Parathyroid adenoma (tissue), 2 donors: ENCODE data around the gene ANKRD1.

Source experiments
- H2AFZ ChIP-seq: fragments of 300-600 bp; sonication (generic); one replicate; pipeline ENCODE4 v1.7.0; 2017; ENCODE audit warnings: antibody characterized with exemption, mild to moderate bottlenecking
- H3K27ac ChIP-seq: fragments of 300-600 bp; sonication (generic); one replicate; pipeline ENCODE4 v1.7.0; 2017
- H3K27me3 ChIP-seq: fragments of 300-600 bp; sonication (generic); one replicate; pipeline ENCODE4 v1.7.0; 2017; ENCODE audit warnings: low read length; ENCODE audit not compliant: control insufficient read depth, insufficient read depth
- H3K36me3 ChIP-seq: fragments of 300-600 bp; sonication (generic); one replicate; pipeline ENCODE4 v1.7.0; 2017; ENCODE audit warnings: low read length; ENCODE audit not compliant: control insufficient read depth, insufficient read depth
- H3K4me1 ChIP-seq: fragments of 300-600 bp; sonication (generic); one replicate; pipeline ENCODE4 v1.7.0; 2017; ENCODE audit warnings: control low read depth
- H3K4me2 ChIP-seq: fragments of 300-600 bp; sonication (generic); one replicate; pipeline ENCODE4 v1.7.0; 2017; ENCODE audit warnings: low read length
- H3K4me3 ChIP-seq: fragments of 300-600 bp; sonication (generic); one replicate; pipeline ENCODE4 v1.7.0; 2017; ENCODE audit warnings: low read depth, low read length
- H3K79me2 ChIP-seq: fragments of 300-600 bp; sonication (generic); one replicate; pipeline ENCODE4 v1.7.0; 2017; ENCODE audit warnings: control low read depth
- H3K9ac ChIP-seq: fragments of 300-600 bp; sonication (generic); one replicate; pipeline ENCODE4 v1.7.0; 2017; ENCODE audit warnings: mild to moderate bottlenecking
- H3K9me3 ChIP-seq: fragments of 300-600 bp; sonication (generic); one replicate; pipeline ENCODE4 v1.7.0; 2017; ENCODE audit warnings: low read length; ENCODE audit not compliant: control insufficient read depth
- TF ChIP-seq, protein P1 (sequence below): fragments of 300-600 bp; sonication (generic); IDR thresholded peaks from one replicate; pipeline ENCODE4 v1.7.0; 2017; ENCODE audit warnings: antibody characterized with exemption, mild to moderate bottlenecking
- donor health status: primary hyperparathyroidism.

Gene ANKRD1

DNA sequence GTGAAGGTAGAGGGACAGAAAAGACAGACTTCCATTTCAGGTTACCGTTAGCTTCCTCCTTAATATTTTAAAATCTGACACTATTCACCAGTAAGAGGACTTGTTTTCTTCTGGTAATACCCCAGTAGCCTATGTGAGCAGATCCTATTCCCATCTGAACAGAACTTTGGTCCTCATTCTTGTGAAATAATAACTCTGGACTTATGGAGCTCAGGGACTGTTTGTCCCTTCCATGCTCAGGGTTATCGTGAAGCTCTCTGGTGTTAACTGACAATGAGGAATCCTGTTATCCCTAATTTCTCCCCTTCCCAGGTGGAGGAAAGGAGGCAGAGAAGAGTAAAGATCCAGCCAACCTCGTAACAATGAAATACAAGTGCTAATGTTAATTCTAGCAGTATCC lies 47.0 kb upstream of the ANKRD1 start:
- H3K4me1 ChIP-seq, result no peaks in the 10 kb centered on the region
- H3K27me3 ChIP-seq, result no peaks in the 10 kb centered on the region
- no peaks in the 10 kb centered on the region for H3K79me2 ChIP-seq
- no peak overlapping the region for H2AFZ ChIP-seq
- H3K27ac ChIP-seq, result no peak overlapping the region
- no peak overlapping the region for H3K4me2 ChIP-seq
- H3K9me3 ChIP-seq, result no peaks in the 10 kb centered on the region
- H3K9ac ChIP-seq, result no peak overlapping the region
- no peak overlapping the region for H3K4me3 ChIP-seq
- TF ChIP-seq, protein P1, sequence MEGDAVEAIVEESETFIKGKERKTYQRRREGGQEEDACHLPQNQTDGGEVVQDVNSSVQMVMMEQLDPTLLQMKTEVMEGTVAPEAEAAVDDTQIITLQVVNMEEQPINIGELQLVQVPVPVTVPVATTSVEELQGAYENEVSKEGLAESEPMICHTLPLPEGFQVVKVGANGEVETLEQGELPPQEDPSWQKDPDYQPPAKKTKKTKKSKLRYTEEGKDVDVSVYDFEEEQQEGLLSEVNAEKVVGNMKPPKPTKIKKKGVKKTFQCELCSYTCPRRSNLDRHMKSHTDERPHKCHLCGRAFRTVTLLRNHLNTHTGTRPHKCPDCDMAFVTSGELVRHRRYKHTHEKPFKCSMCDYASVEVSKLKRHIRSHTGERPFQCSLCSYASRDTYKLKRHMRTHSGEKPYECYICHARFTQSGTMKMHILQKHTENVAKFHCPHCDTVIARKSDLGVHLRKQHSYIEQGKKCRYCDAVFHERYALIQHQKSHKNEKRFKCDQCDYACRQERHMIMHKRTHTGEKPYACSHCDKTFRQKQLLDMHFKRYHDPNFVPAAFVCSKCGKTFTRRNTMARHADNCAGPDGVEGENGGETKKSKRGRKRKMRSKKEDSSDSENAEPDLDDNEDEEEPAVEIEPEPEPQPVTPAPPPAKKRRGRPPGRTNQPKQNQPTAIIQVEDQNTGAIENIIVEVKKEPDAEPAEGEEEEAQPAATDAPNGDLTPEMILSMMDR, result no peak
- H3K36me3 ChIP-seq, result no peaks in the 10 kb centered on the region

DNA sequence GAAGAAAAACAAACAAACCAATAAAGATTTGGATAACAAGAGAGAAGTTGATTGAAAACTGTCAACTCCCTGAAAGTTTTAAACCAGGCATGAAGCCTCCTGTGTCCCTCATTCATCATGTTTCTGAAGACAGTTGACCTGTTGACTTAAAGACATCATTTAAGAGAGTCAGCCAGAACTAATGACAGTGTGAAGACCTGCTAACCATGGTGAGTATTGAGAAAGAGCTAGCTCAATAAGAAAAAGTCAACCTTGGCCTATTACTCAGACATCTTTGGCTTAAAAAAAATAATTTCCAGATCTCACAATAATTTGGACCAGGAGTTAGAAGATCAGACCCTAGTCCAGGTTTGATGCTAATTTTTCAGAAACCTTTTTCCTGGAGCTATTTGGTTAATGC lies 45.3 kb upstream of the ANKRD1 start:
- Histone ChIP-seq H3K36me3 (no peaks in the 10 kb centered on the region), H2AFZ (no peak overlapping the region), H3K4me3 (no peak overlapping the region), H3K4me2 (no peak overlapping the region), H3K79me2 (no peaks in the 10 kb centered on the region), H3K4me1 (no peaks in the 10 kb centered on the region), H3K9ac (no peak overlapping the region), H3K9me3 (no peaks in the 10 kb centered on the region), H3K27ac (no peak overlapping the region), H3K27me3 (no peaks in the 10 kb centered on the region)
- TF ChIP-seq, protein P1, result no peak

DNA sequence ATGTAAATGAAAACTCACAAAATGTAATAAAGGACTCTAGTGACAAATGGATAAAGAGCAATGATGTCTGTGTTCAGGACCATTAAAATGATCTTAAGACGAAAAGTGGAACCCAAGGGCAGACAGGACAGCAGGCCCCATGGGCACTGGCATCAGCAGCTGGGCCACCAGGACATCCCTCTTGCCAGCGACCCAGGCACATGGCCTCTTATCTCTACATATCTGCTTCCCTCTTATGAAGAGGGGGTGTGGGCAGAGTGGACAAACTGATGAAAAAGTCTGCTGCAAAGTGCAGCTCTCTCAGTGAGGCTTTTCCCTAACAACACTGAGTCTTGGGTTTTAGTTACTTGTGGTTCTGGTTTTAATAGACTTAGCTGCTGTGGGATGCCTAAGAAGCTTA lies 44.8 kb upstream of the ANKRD1 start:
- no peak overlapping the region for H3K4me3 ChIP-seq
- H3K9me3 ChIP-seq, result no peaks in the 10 kb centered on the region
- no peak overlapping the region for H3K9ac ChIP-seq
- H3K27ac ChIP-seq, result no peak overlapping the region
- H3K4me1 ChIP-seq, result no peaks in the 10 kb centered on the region
- H3K27me3 ChIP-seq, result no peaks in the 10 kb centered on the region
- no peaks in the 10 kb centered on the region for H3K36me3 ChIP-seq
- no peak overlapping the region for H2AFZ ChIP-seq
- no peak overlapping the region for H3K4me2 ChIP-seq
- H3K79me2 ChIP-seq, result no peaks in the 10 kb centered on the region
- TF ChIP-seq, protein P1, result no peak

DNA sequence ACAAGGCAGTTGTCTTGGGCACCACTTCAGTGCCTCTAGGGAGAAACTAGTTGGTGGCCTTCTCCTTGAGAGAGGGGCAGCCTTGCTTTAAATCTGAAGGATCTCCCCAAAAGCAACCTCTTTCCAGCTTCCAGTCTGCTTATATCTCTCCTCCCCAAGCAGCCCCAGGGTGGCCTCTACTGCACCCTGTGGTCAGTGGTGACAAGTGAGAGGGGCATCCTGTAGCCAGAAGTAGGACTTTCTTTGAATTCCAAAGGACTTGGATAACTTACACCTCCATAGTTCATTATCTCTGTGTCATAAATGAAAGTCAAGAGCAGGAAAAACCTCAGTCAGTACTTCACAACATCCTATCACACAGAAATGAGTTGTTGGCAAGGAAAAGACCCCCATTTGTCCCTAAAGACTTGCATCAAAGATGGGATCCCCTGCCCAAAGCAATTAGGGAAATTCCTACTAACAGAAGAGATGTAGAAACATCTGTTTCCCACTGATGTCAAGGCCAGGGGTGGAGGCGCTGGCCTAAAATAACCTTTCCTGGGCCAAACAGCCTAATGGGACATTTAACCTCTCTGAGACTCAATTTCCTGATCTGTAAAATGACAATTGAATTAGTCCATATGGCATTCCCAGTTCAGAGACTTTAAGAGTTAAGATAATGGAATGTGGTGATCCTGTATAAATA lies 44.0 kb upstream of the ANKRD1 start:
- Histone ChIP-seq H2AFZ (no peak overlapping the region), H3K9me3 (no peaks in the 10 kb centered on the region), H3K4me2 (no peak overlapping the region), H3K27ac (no peak overlapping the region), H3K4me3 (no peak overlapping the region), H3K4me1 (no peaks in the 10 kb centered on the region), H3K79me2 (no peaks in the 10 kb centered on the region), H3K9ac (no peak overlapping the region), H3K27me3 (no peaks in the 10 kb centered on the region), H3K36me3 (no peaks in the 10 kb centered on the region)
- TF ChIP-seq, protein P1, result no peak

DNA sequence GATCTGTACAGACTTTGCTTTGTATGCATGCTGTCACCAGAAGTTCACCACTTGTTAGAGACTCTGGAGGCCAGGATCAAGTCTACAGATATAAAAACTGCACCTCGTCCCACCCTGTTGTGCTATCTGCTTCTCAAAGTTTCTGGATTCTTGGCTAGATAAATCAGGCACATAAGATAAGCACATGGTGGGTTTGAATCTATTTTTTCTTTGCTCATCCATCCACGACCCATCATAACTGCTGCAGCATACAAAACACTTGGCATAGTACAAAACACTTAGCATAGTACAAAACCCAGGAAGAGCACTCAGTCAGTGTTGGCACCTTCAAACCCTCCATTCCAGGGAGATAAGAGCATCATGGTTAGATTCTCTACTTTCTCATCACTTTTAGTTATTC lies 42.4 kb upstream of the ANKRD1 start:
- H3K27me3 ChIP-seq, result no peaks in the 10 kb centered on the region
- H3K4me1 ChIP-seq, result no peaks in the 10 kb centered on the region
- H3K79me2 ChIP-seq, result no peaks in the 10 kb centered on the region
- TF ChIP-seq, protein P1, result no peak
- no peak overlapping the region for H3K9ac ChIP-seq
- H3K9me3 ChIP-seq, result no peaks in the 10 kb centered on the region
- H3K36me3 ChIP-seq, result no peaks in the 10 kb centered on the region
- H3K4me3 ChIP-seq, result no peak overlapping the region
- no peak overlapping the region for H3K27ac ChIP-seq
- no peak overlapping the region for H2AFZ ChIP-seq
- no peak overlapping the region for H3K4me2 ChIP-seq
